Endometrium (tissue), 2 donors: Measurements from ENCODE around the gene SNX14.

ENCODE experiments used
- FAIRE-seq: peaks from 2 replicates; lab custom pipeline; 2012; peaks lifted over from hg19 to GRCh38; lab: Jason Lieb, UNC
- donor health status: control.
- donor health status: control.

Gene SNX14

GRCh38 chr6:85462673-85463072 lies 131.0 kb downstream of the SNX14 start:
- FAIRE-seq, result no peak

- FAIRE-seq, result no peak
Observed at GRCh38 chr6:85461798-85462170, 131.9 kb downstream of the SNX14 start.

- no peak for FAIRE-seq
Observed at GRCh38 chr6:85460921-85461797, 132.5 kb downstream of the SNX14 start.

DNA sequence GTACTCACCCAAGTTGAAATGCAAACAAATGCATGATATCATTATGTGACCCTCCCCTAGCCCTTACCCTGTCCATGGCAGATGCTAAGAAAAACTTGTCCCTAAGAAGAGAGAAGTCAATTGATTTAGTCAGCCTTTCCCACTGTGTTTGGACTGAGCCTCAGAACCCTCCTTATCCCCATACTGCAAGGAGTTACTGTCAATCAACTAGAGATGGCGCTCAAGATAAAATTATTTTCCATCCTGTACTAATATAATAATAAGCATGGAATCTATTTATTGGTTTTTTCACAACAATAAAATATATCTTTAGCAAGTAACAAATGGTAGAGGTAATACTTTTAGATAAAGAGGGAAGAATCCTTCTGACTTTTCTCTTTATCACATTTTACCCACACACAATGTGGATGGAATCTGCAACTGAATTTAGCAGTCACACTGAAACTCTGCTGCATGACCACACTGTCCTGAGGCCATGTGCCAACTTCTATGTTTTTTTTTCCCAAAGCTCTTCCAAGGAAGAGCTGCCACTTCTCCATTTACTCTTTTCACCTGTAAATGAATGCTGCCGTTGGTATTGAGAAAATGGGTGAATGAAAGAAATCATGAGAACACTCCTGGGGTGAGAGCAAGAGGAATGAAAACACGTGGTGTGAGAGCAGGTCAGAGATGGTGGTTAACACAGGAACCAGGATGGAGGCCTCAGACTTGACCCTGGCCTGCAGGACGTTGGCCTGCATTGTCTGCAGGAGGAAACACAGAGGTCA lies 133.3 kb downstream of the SNX14 start:
- FAIRE-seq, result no peak

DNA sequence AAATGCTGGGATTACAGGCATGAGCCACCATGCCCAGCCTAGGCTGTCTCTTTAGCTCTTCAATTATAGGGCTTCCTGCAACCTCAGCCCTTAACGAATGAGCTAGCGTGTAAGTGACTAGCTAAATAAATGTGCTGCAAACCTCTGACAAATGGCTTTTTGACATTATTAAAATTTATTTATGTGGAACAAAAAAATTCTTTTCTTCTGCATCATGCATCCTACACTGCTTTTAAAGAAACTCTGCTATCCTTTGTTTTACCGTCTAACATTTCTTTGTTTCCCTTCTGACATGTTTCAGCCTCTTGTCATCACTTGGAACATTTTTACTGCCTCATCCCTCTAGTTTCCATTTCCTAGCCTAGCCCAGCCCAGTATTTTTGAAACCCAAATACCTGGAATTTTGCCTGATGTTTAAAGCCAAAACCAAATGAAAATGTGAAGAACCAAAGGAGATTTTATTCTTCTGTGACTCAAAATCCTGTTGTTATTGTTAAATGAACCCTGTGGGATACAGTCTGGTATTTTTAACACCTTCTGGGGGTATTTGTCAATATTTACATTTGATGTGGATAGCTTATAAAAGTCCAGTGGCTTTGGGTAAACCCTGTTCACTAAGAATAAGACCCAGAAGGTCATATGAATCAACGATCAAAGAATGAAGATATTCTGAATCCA lies 134.3 kb downstream of the SNX14 start:
- FAIRE-seq, result peak; percentile 50

- FAIRE-seq, result no peak
Observed at GRCh38 chr6:85458782-85459181, 134.9 kb downstream of the SNX14 start.

- FAIRE-seq, result no peak
Observed at GRCh38 chr6:85458184-85458583, 135.5 kb downstream of the SNX14 start.

DNA sequence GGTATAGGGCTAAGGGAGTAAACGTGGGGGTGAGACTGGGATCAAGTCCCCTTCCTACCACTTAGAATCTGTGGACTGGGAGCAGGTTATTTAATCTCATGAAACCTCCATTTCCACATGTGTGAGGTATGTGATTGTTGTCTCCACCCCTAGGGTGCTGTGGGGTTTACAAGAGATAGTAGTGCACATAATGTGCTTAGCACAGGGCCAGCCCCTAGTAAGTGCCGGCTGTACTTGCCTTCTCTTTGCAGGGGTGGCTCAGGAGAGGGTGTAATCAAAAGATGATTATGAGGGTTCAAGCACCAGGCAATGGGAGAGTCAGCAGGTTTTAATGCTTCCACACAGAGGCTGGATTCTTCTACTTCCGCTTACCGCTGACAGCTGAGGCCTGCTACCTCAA lies 136.9 kb downstream of the SNX14 start:
- FAIRE-seq, result no peak
